Prostate gland (tissue), 2 donors: ENCODE results near the gene HAT1. TPM values are rescaled to one million over a fixed set of nuclear protein-coding genes. Genes with fewer than 3 reads are reported as not detected.
"Not testable (repeated sequence)": the region's sequence is repeated elsewhere in the genome, so short reads cannot be mapped to it uniquely, and the experiment has no call there.

Experiments used
- DNase-seq: peaks from one replicate; pipeline ENCODE4 v3.0.0-alpha.2; 2019; ENCODE audit warnings: low spot score
- H3K27ac ChIP-seq, 2 donors: fragments of 200-600 bp; sonication (generic); 2 replicates each; pipeline ENCODE4 v1.5.1; 2017 to 2019
- H3K27me3 ChIP-seq: fragments of 200-600 bp; sonication (generic); replicated peaks from 2 replicates; pipeline ENCODE4 v1.5.1; 2019; ENCODE audit not compliant: insufficient read depth
- H3K36me3 ChIP-seq, 2 donors: fragments of 200-600 bp; sonication (generic); 1 replicate in 1 of 2; 2 replicates in 1 of 2; pipeline versions ENCODE4 v1.5.1 to v1.8.1; 2017 to 2019
- H3K4me1 ChIP-seq: fragments of 200-600 bp; sonication (generic); replicated peaks from 2 replicates; pipeline ENCODE4 v1.5.1; 2019
- H3K4me3 ChIP-seq, 2 donors: fragments of 200-600 bp; sonication (generic); 2 replicates each; pipeline ENCODE4 v1.5.1; 2017 to 2019
- H3K9me3 ChIP-seq: fragments of 200-600 bp; sonication (generic); 2 replicates; pipeline ENCODE4 v1.5.1; 2017
- POLR2A ChIP-seq: fragments of 450-650 bp; IDR thresholded peaks from one replicate; pipeline ENCODE4 v1.6.1; 2016; ENCODE audit warnings: antibody characterized with exemption, mild to moderate bottlenecking
- POLR2AphosphoS5 ChIP-seq: sonication (generic); formaldehyde crosslinking; IDR thresholded peaks from one replicate; pipeline ENCODE4 v1.6.1; 2017; ENCODE audit warnings: antibody characterized with exemption
- WGBS: methylation state at CpG from one replicate; pipeline ENCODE4 v1.1.5; 2018; 5-methylcytosine and 5-hydroxymethylcytosine counted together
- intact Hi-C: fragments of 100-400 bp; cut with DNase I; formaldehyde crosslinking; loops from one replicate; pipeline ENCODE4 v1.14.2; 2022
- total RNA-seq, 2 donors: library from RNA; depleted of rRNA; stranded (reverse); fragments of >200 nt; gene quantifications; one replicate each; pipeline ENCODE4 v1.1.0, GENCODE V29; 2016
- TF ChIP-seq, protein P1 (sequence below), 4 experiments: fragments of 200-600 bp in 2 of 4; fragments of 450-650 bp in 2 of 4; sonication (generic) in 2 of 4; IDR thresholded peaks; 1 replicate in 3 of 4; 2 replicates in 1 of 4; pipeline ENCODE4 v1.5.1; 2016 to 2019; ENCODE audit warnings: antibody characterized with exemption in 4 of 4, mild to moderate bottlenecking in 2 of 4, moderate library complexity in 2 of 4

The HAT1 gene
- total RNA-seq, 2 donors from 2014 or later: 30.6 to 41.9 TPM

DNA sequence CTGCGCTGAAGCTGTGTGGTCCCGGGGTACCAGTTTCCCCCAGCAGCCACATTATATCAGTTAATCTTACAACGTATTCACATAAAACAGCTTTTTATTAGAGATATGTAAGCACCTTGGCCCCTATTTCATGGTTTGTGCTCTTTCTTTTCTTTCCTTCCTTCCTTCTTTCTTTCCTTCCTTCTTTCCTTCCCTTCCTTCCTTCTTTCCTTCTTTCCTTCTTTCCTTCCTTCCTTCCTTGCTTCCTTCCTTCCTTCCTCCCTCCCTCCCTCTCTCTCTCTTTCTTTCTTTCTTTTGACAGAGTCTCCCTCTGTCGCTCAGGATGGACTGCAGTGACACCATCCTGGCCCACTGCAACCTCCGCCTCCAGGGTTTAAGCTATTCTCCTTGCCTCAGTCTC lies 73.8 kb downstream of the HAT1 start:
- WGBS: 72% methylated on average over 5 of the region's 5 CpGs

DNA sequence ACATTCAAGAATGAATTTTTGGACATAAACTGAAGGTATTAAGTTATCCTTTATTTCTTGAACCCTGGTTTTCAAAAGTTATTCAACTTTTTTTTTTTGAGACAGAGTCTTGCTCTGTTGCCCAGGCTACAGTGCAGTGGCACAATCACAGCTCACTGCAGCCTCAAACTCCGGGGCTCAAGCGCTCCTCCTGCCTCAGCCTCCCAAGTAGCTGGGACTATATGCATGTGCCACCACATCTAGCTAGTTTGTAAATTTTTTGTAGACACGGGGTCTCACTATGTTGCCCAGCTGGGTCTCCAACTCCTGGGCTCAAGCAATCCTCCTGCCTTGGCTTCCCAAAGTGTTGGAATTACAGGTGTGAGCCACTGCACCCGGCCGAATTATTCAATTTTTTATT lies 74.8 kb downstream of the HAT1 start:
- WGBS: 98% methylated on average over 5 of the region's 5 CpGs
- not testable (repeated sequence) for H3K27ac ChIP-seq, H3K4me3 ChIP-seq, H3K27me3 ChIP-seq, H3K9me3 ChIP-seq, H3K4me1 ChIP-seq, H3K36me3 ChIP-seq, DNase-seq
- intact Hi-C loops: loop anchor here (5.0 kb wide), 1 partner anchor 90 kb away; the partner anchor contains the start of gene DLX1

More for the DNA sequence above, 73.8 kb downstream of the HAT1 start:
- Histone ChIP-seq H3K27me3 (no peaks in the 10 kb centered on the region), H3K36me3 (no peaks in the 10 kb centered on the region), H3K4me1 (no peaks in the 10 kb centered on the region), H3K27ac (no peak overlapping the region), H3K9me3 (no peaks in the 10 kb centered on the region), H3K4me3 (no peak overlapping the region)
- no peak for DNase-seq
- TF ChIP-seq POLR2A (no peak), POLR2AphosphoS5 (no peak)
- TF ChIP-seq, protein P1, sequence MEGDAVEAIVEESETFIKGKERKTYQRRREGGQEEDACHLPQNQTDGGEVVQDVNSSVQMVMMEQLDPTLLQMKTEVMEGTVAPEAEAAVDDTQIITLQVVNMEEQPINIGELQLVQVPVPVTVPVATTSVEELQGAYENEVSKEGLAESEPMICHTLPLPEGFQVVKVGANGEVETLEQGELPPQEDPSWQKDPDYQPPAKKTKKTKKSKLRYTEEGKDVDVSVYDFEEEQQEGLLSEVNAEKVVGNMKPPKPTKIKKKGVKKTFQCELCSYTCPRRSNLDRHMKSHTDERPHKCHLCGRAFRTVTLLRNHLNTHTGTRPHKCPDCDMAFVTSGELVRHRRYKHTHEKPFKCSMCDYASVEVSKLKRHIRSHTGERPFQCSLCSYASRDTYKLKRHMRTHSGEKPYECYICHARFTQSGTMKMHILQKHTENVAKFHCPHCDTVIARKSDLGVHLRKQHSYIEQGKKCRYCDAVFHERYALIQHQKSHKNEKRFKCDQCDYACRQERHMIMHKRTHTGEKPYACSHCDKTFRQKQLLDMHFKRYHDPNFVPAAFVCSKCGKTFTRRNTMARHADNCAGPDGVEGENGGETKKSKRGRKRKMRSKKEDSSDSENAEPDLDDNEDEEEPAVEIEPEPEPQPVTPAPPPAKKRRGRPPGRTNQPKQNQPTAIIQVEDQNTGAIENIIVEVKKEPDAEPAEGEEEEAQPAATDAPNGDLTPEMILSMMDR (IDR thresholded peaks at IDR 0.05): no peak
- intact Hi-C loops: loop anchor here (5.0 kb wide), 1 partner anchor 91 kb away; the partner anchor contains the start of gene DLX1

DNA sequence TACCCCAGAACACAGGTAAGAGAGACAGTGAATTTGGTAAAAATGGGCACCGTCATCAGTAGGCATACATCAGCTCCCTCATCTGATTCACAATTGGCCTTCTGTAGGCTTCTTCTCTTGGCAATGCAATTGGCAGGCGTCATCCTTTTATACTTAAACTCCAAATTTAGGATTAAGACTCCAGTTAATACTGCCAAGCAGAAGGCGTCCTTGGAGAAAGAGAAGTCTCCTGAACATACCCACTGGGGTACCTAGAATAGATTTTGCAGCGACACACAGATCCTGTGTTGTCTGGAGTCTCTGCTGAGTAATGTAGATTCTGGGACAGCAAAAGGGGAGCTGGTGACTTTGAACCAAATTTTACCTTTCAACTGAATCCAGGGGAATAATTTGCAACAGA lies 76.9 kb downstream of the HAT1 start:
- 25% methylated on average over 4 of the region's 4 CpGs for WGBS
- intact Hi-C loops: loop anchor here (5.0 kb wide), 1 partner anchor 88 kb away; the partner anchor contains the start of gene DLX1
- no peaks in the 10 kb centered on the region for H3K36me3 ChIP-seq
- no peak for DNase-seq
- no peaks in the 10 kb centered on the region for H3K27me3 ChIP-seq
- no peaks in the 10 kb centered on the region for H3K9me3 ChIP-seq
- peak overlapping the region; percentile 51 to 72 for H3K4me3 ChIP-seq
- no peaks in the 10 kb centered on the region for H3K4me1 ChIP-seq
- no peak overlapping the region for H3K27ac ChIP-seq
- TF ChIP-seq POLR2A (no peak), POLR2AphosphoS5 (no peak)
- TF ChIP-seq, protein P1 (IDR thresholded peaks at IDR 0.05): no peak

DNA sequence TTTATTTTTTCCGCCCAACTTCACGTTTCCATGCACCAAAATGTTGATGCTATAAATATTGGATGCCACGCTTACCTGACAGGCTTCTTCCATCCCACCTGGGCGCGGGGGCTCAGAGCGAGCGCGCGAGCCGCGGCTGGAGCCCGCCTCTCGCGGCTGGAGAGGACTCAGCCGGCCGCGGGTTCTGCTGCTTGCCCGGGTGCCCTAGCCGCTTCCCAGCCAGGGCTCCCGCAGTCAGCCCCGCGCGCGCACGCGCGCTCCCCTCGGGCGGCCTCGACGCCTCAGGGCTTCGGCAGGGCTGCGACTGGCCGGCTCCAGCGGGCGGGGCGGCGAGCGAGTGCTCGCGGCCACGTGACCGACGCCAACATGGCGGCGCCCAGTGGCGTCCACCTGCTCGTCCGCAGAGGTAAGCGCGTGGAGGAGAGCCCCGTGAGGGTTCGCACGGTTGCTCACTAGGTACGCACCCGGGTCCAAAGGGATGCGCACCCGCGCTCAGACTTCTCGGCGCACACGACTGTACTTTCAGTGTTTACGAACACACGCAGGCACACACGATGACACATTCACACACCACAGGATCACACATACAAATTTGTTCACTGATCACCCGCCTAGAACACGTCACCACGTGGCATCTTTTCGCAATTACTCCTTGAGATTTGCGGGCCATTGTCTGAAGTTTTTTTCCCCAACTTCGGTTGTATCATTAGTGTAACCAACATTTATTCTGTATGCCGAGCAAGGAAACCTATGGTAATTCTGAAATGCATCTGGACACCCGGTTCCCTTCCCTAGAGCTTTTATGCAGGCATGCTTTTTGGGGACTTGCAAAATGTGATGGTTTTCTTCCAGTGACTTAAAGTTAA lies 77.6 kb downstream of the HAT1 start, which contains the start of gene METAP1D:
Gene METAP1D, plus strand, starts transcription at position 350 of the 866 bp plus-strand sequence. Its CDS starts 17 bp downstream, at position 367.
- no peaks in the 10 kb centered on the region for H3K27me3 ChIP-seq
- peak within 1 kb of the TSS in 1 of 2 donors; percentile 33 for H3K27ac ChIP-seq
- TF ChIP-seq, protein P1 (IDR thresholded peaks at IDR 0.05): peak in 1 of 4 experiments; percentile 25
- peak; percentile 74 for TF ChIP-seq POLR2AphosphoS5
- peak; percentile 35 for TF ChIP-seq POLR2A
- H3K4me1 ChIP-seq: no peaks in the 10 kb centered on the region
- WGBS: under 1% methylated on average over 46 of the region's 73 CpGs
- peak within 1 kb of the TSS; percentile 51 to 72 for H3K4me3 ChIP-seq
- intact Hi-C loops: loop anchor here (5.0 kb wide), 1 partner anchor 87 kb away; the partner anchor contains the start of gene DLX1
- H3K36me3 ChIP-seq: no peaks in the 10 kb centered on the region
- H3K9me3 ChIP-seq: no peaks in the 10 kb centered on the region
- peak; percentile 83 for DNase-seq

DNA sequence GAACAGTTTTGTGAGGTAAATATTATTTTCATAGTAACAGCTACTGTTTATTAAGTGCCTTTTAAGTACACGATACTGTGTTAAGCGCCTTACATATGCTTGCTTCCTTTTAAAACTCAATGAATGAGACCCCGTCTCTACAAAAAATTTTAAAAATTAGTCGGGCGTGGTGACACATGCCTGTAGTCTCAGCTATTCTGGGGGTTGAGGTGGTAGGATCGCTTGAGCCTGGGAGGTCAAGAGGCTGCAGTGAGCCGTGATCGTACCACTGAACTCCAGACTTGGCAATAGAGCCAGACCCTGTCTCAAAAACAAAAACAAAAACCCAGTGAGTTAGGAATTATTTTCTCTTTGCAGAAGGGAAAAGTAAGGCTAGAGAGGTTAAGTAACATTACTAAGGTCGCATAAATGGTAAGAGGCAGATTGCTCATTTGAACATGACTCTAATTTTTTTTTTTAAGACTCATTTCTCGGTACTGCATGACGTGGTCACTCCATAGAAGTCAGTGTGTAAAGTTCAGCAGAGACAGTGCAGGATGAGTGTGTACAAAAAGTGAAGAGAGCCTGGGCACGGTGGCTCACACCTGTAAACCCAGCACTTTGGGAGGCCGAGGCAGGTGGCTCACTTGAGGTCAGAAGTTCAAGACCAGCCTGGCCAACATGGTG lies 78.6 kb downstream of the HAT1 start:
- Histone ChIP-seq H3K4me3 (no peak overlapping the region), H3K36me3 (no peaks in the 10 kb centered on the region), H3K9me3 (no peaks in the 10 kb centered on the region), H3K4me1 (no peaks in the 10 kb centered on the region), H3K27ac (no peak overlapping the region), H3K27me3 (no peaks in the 10 kb centered on the region)
- TF ChIP-seq POLR2A (no peak), POLR2AphosphoS5 (no peak)
- TF ChIP-seq, protein P1 (IDR thresholded peaks at IDR 0.05): no peak
- DNase-seq: no peak
- intact Hi-C loops: no loop called here
- 83% methylated on average over 13 of the region's 13 CpGs for WGBS
